ENCODE data around the gene PRTFDC1.
"Not testable (repeated sequence)": the region's sequence is repeated elsewhere in the genome, so short reads cannot be mapped to it uniquely, and the experiment has no call there.

The PRTFDC1 gene

DNA sequence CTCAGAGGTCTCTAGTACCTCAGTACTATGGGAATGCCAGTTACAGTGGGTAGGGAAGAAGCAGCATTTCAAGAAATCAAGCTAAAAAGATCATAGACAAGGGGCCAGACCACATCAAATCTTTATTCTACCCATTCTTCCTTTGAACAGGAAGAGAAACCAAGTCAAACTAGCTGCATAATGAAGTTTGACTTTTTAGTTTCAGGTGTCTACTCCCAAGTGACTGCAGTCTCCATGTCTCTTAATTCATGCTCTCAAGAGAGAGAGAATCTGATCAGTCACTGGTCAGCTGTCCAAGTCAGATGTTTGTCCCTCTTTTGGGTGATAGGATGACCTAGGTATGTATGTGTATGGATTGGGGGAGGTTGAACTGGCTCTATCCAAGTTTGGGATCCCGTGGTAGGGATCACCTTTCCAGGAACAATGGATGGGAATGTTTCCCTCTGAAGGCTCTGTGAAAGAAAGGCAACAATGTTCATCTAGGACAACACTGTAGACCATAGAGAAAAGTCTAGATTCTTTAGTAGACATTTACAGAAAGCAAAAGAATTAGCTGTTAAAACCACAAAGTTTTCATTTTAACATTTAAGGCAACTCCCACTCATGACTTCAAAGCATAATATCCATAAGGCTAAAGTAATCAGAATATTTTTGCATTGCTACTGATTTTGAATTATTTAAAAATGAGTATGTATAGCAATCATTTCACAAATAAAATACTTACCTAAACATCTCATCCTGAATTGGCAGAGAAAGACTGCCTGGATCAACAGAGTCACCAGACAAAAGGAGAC lies 30.1 kb upstream of the PRTFDC1 start:
- Histone ChIP-seq H3K4me3 (ENCODE audit: low read depth, low read length) (no peak overlapping the region), H3K27me3 (ENCODE audit: control insufficient read depth, insufficient read depth, low read length) (no peaks in the 10 kb centered on the region), H3K36me3 (ENCODE audit: control insufficient read depth, insufficient read depth, low read length) (no peaks in the 10 kb centered on the region), H3K27ac (ENCODE audit: low read depth, low read length) (no peak overlapping the region), H3K9ac (ENCODE audit: low read length) (no peak overlapping the region), H3K9me3 (ENCODE audit: control insufficient read depth, insufficient read depth, low read depth, low read length) (no peaks in the 10 kb centered on the region), H3K4me1 (ENCODE audit: control insufficient read depth, insufficient read depth, low read length) (no peaks in the 10 kb centered on the region)

DNA sequence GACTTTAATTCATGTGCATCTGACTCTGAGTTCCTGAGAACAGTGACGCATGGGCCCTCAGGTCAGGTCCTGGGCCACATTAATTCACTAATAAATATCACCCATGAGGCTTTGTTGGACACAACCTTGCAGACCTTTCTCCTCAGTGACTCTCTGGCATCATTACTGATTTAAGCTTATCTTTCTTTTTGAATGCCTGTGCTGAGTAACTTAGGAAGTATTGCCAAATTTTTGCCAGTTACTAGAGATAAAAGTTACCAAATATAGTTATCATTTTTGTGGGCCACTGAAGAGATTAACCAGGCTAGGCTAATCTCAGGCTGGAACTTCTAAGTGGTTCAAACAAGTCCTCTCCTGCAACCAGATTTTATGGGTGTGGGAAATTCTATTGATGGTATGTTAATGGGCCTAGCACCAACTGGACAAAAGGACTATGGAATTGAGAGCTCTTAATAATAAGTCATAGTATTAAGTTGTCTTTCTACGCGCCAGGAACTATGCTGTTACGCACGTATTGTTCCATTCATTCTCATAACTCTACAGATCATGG lies 28.8 kb upstream of the PRTFDC1 start:
- Histone ChIP-seq H3K36me3 (ENCODE audit: control insufficient read depth, insufficient read depth, low read length) (no peaks in the 10 kb centered on the region), H3K27ac (ENCODE audit: low read depth, low read length) (no peak overlapping the region), H3K4me1 (ENCODE audit: control insufficient read depth, insufficient read depth, low read length) (no peaks in the 10 kb centered on the region), H3K9ac (ENCODE audit: low read length) (no peak overlapping the region), H3K9me3 (ENCODE audit: control insufficient read depth, insufficient read depth, low read depth, low read length) (no peaks in the 10 kb centered on the region), H3K27me3 (ENCODE audit: control insufficient read depth, insufficient read depth, low read length) (no peaks in the 10 kb centered on the region), H3K4me3 (ENCODE audit: low read depth, low read length) (no peak overlapping the region)

DNA sequence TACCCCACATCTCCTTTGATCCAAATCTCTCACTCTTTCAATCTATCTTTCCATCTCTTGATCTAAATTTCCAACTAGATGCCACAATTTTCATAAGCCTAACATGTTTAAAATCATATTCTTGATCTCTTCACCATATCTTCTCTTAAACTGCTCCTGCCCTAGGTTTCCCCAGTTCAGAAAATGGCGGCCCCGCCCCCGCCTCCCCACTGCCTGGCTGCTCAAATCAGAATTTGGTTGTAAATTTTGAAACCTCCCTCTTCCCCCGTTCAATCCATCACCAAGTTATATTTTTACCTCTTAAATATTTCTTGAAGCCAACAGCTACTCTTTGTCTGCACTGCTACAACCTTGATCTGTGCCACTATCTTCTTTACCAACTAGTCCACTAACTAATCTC lies 27.3 kb upstream of the PRTFDC1 start:
- Histone ChIP-seq H3K36me3 (ENCODE audit: control insufficient read depth, insufficient read depth, low read length) (no peaks in the 10 kb centered on the region), H3K4me1 (ENCODE audit: control insufficient read depth, insufficient read depth, low read length) (no peaks in the 10 kb centered on the region), H3K27me3 (ENCODE audit: control insufficient read depth, insufficient read depth, low read length) (no peaks in the 10 kb centered on the region), H3K4me3 (ENCODE audit: low read depth, low read length) (no peak overlapping the region), H3K27ac (ENCODE audit: low read depth, low read length) (no peak overlapping the region), H3K9me3 (ENCODE audit: control insufficient read depth, insufficient read depth, low read depth, low read length) (no peaks in the 10 kb centered on the region), H3K9ac (ENCODE audit: low read length) (no peak overlapping the region)

DNA sequence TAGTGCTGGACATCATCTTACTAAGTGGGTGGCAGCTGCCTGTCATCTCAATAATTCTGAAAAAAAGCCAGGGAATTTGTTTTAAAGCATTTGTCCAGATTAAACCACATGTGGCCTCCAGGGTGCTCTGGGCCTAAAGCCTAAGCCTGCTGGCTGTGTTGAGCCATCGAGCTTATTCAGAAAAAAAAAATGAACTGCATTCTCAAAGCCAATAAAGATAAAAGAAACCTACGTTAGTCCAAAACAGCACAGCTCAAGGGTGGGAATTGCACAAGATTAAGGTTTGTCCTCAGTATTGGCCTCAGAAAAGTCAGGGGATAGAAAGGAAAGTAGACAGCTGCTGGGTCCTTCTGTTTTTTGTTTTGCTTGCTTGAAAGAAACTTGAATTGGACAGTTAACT lies 22.6 kb upstream of the PRTFDC1 start:
- Histone ChIP-seq H3K9me3 (ENCODE audit: control insufficient read depth, insufficient read depth, low read depth, low read length) (no peaks in the 10 kb centered on the region), H3K27ac (ENCODE audit: low read depth, low read length) (no peak overlapping the region), H3K27me3 (ENCODE audit: control insufficient read depth, insufficient read depth, low read length) (no peaks in the 10 kb centered on the region), H3K4me1 (ENCODE audit: control insufficient read depth, insufficient read depth, low read length) (no peaks in the 10 kb centered on the region), H3K36me3 (ENCODE audit: control insufficient read depth, insufficient read depth, low read length) (no peaks in the 10 kb centered on the region), H3K4me3 (ENCODE audit: low read depth, low read length) (no peak overlapping the region), H3K9ac (ENCODE audit: low read length) (no peak overlapping the region)

DNA sequence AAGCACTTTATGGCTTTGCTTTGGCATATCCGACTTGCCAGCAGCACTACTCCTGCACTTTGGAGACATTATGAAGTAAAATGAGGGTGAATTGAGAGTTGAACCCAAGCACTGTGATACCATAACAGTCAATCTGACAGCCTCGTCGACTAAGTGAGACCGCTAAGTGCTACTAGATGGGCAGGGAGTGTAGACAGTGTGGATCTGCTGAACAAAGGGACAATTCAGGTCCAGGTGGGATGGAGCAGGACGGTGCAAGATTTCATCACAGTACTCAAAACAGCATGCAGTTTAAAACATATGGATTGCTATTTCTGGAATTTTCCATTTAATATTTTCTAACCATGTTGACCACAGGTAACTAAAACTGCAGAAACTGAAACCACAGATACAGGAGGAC lies 20.8 kb upstream of the PRTFDC1 start:
- Histone ChIP-seq H3K9me3 (ENCODE audit: control insufficient read depth, insufficient read depth, low read depth, low read length) (no peaks in the 10 kb centered on the region), H3K4me3 (ENCODE audit: low read depth, low read length) (no peak overlapping the region), H3K4me1 (ENCODE audit: control insufficient read depth, insufficient read depth, low read length) (no peaks in the 10 kb centered on the region), H3K36me3 (ENCODE audit: control insufficient read depth, insufficient read depth, low read length) (no peaks in the 10 kb centered on the region), H3K9ac (ENCODE audit: low read length) (no peak overlapping the region), H3K27me3 (ENCODE audit: control insufficient read depth, insufficient read depth, low read length) (no peaks in the 10 kb centered on the region), H3K27ac (ENCODE audit: low read depth, low read length) (no peak overlapping the region)

DNA sequence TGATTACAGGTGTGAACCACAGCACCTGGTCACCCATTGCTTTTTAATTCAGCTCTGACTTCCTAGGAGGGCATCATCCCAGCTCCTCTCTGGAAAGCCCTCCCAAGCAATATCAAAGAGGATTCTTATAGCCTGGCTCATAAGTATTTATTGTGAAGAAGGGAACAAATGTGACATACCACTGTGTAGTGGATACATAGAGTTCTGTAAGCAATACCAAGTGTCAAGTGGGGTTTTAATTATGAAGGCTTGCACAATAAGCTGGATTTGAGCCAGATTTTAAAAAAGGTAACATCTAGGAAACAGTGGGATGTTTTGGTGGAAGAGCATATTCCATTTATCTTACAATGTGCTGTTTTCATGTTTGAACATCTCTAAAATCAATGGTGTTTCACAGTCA lies 19.0 kb upstream of the PRTFDC1 start:
- H3K36me3 ChIP-seq (ENCODE audit: control insufficient read depth, insufficient read depth, low read length), result no peaks in the 10 kb centered on the region
- no peaks in the 10 kb centered on the region for H3K4me1 ChIP-seq (ENCODE audit: control insufficient read depth, insufficient read depth, low read length)
- no peak overlapping the region for H3K9ac ChIP-seq (ENCODE audit: low read length)
- H3K27ac ChIP-seq (ENCODE audit: low read depth, low read length), result no peak overlapping the region
- H3K9me3 ChIP-seq (ENCODE audit: control insufficient read depth, insufficient read depth, low read depth, low read length), result no peaks in the 10 kb centered on the region
- H3K4me3 ChIP-seq (ENCODE audit: low read depth, low read length), result no peak overlapping the region
- H3K27me3 ChIP-seq (ENCODE audit: control insufficient read depth, insufficient read depth, low read length), result no peaks in the 10 kb centered on the region

DNA sequence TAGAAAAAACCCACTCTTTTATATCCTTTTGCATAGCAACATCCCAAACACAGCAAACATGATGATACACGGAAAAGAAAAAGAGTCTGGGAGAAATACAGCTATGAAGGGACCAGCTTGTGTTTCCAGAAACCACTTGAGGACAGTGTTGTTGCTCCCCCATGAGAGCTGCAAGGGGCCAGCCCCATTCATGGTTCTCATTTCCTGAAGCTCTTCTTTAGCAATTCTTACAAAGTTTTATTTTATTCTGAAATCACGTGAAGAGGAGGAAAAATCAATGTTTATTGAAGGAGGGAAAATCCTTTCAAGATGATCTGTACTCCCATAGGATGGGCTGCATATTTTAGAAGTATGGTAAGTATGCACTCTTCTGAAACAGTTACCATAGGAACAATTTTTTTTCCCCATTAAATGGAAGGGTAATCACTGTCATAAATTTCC lies 17.5 kb upstream of the PRTFDC1 start:
- Histone ChIP-seq H3K9ac (ENCODE audit: low read length) (no peak overlapping the region), H3K36me3 (ENCODE audit: control insufficient read depth, insufficient read depth, low read length) (no peaks in the 10 kb centered on the region)

DNA sequence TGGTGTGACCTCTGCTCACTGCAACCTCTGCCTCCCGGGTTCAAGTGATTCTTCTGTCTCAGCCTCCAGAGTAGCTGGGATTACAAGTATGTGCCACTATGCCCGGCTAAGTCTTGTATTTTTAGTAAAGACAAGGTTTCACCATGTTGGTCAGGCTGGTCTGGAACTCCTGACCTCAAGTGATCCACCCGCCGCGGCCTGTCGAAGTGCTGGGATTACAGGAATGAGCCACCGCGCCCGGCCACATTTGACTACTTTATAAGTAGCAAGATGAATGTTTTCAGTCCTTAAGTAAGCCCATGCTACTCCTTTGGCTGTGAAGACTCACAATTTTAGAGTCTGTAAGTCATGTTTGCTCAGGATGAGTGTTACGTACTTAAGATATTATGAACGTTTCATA lies 16.5 kb upstream of the PRTFDC1 start:
- not testable (repeated sequence) for H3K9ac ChIP-seq (ENCODE audit: low read length); H3K36me3 ChIP-seq (ENCODE audit: control insufficient read depth, insufficient read depth, low read length); H3K4me1 ChIP-seq (ENCODE audit: control insufficient read depth, insufficient read depth, low read length); H3K27me3 ChIP-seq (ENCODE audit: control insufficient read depth, insufficient read depth, low read length); H3K4me3 ChIP-seq (ENCODE audit: low read depth, low read length); H3K27ac ChIP-seq (ENCODE audit: low read depth, low read length); H3K9me3 ChIP-seq (ENCODE audit: control insufficient read depth, insufficient read depth, low read depth, low read length)

More for the DNA sequence above, 17.5 kb upstream of the PRTFDC1 start:
- Histone ChIP-seq H3K4me3 (ENCODE audit: low read depth, low read length) (no peak overlapping the region), H3K4me1 (ENCODE audit: control insufficient read depth, insufficient read depth, low read length) (no peaks in the 10 kb centered on the region), H3K27ac (ENCODE audit: low read depth, low read length) (no peak overlapping the region), H3K27me3 (ENCODE audit: control insufficient read depth, insufficient read depth, low read length) (no peaks in the 10 kb centered on the region), H3K9me3 (ENCODE audit: control insufficient read depth, insufficient read depth, low read depth, low read length) (no peaks in the 10 kb centered on the region)

DNA sequence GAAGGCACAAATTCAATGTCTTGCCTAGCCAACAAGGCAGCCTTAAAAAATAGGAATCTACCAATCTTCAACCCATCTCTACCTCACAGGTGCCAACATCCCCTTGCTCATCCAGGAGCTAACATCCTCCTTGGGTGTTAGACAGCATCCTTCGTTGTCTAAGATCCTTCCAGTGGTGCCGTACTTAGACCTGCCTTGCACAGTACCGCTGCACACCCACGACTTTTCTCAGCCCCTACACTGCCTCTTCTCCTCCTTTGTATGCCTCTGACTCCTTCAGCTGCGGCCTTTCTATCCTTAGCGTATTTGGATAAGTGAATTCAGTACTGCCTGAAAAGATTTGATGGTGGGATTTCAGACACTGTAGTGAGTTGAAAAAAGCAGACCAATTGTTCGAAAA lies 15.9 kb upstream of the PRTFDC1 start:
- Histone ChIP-seq H3K27ac (ENCODE audit: low read depth, low read length) (no peak overlapping the region), H3K9me3 (ENCODE audit: control insufficient read depth, insufficient read depth, low read depth, low read length) (no peaks in the 10 kb centered on the region)

DNA sequence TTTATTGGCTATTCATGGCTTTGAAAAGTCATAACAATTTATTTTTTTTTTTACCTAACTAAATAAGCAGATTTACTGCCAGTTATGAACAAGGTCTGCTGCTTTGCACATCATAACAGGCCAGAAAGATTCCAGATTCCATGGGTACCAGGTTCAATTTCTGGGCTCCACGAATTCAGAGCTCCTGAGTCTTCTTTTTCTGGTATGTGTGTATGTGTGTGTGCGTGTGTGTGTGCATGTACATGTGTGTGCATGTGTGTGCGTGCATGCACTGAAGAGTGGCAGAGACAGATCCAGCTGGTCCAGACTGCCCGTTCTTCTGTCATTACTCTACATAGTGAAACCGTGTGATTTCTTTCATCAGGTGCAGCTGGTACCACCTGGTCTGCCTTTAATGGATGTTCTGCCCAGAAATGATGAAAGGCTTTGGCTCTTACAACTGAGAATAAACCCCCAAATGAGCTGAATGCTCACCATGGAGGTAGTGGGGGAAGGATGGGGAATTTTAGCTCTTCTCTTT lies 14.6 kb upstream of the PRTFDC1 start:
- Histone ChIP-seq H3K9ac (ENCODE audit: low read length) (no peak overlapping the region), H3K36me3 (ENCODE audit: control insufficient read depth, insufficient read depth, low read length) (no peaks in the 10 kb centered on the region)

More for the DNA sequence above, 15.9 kb upstream of the PRTFDC1 start:
- Histone ChIP-seq H3K4me3 (ENCODE audit: low read depth, low read length) (no peak overlapping the region), H3K27me3 (ENCODE audit: control insufficient read depth, insufficient read depth, low read length) (no peaks in the 10 kb centered on the region), H3K36me3 (ENCODE audit: control insufficient read depth, insufficient read depth, low read length) (no peaks in the 10 kb centered on the region), H3K9ac (ENCODE audit: low read length) (no peak overlapping the region), H3K4me1 (ENCODE audit: control insufficient read depth, insufficient read depth, low read length) (no peaks in the 10 kb centered on the region)

DNA sequence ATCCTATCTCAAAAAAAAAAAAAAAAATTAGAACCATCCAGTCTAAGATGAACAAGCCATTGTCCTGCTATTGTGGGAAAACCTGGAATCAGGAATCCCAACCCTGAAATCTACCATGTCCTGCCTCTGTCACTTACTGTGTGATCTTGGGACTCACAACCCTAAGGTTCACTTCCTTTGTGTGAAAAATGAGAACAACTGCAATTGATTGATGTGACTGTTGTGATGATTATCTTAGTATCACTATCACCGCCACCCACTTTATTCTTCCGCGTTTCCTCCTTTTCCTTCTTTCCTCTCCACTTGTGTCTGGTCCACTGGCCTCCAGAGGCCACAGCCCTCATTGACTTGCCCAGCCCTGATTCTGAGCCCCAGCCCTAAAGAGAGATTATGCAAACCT lies 12.6 kb upstream of the PRTFDC1 start:
- H3K9ac ChIP-seq (ENCODE audit: low read length), result no peak overlapping the region
- no peaks in the 10 kb centered on the region for H3K27me3 ChIP-seq (ENCODE audit: control insufficient read depth, insufficient read depth, low read length)
- H3K27ac ChIP-seq (ENCODE audit: low read depth, low read length), result no peak overlapping the region
- H3K9me3 ChIP-seq (ENCODE audit: control insufficient read depth, insufficient read depth, low read depth, low read length), result no peaks in the 10 kb centered on the region
- H3K4me1 ChIP-seq (ENCODE audit: control insufficient read depth, insufficient read depth, low read length), result no peaks in the 10 kb centered on the region
- H3K36me3 ChIP-seq (ENCODE audit: control insufficient read depth, insufficient read depth, low read length), result no peaks in the 10 kb centered on the region
- no peak overlapping the region for H3K4me3 ChIP-seq (ENCODE audit: low read depth, low read length)

More for the DNA sequence above, 14.6 kb upstream of the PRTFDC1 start:
- H3K4me1 ChIP-seq (ENCODE audit: control insufficient read depth, insufficient read depth, low read length), result no peaks in the 10 kb centered on the region
- no peak overlapping the region for H3K27ac ChIP-seq (ENCODE audit: low read depth, low read length)
- H3K27me3 ChIP-seq (ENCODE audit: control insufficient read depth, insufficient read depth, low read length), result no peaks in the 10 kb centered on the region
- no peaks in the 10 kb centered on the region for H3K9me3 ChIP-seq (ENCODE audit: control insufficient read depth, insufficient read depth, low read depth, low read length)
- H3K4me3 ChIP-seq (ENCODE audit: low read depth, low read length), result no peak overlapping the region

Data from HUES6 (cell line).